HepG2 (cell line): ENCODE data around the gene KHNYN. TPM values are rescaled to one million over a fixed set of nuclear protein-coding genes. Genes with fewer than 3 reads are reported as not detected.

Source experiments
- BORCS8-MEF2B ChIP-seq: sonication (generic); formaldehyde crosslinking; IDR thresholded peaks from 2 replicates; pipeline ENCODE4 v1.8.0; 2022; ENCODE audit warnings: mild to moderate bottlenecking, missing genetic modification reagents
- GPN1 ChIP-seq: sonication (generic); formaldehyde crosslinking; IDR thresholded peaks from 2 replicates; pipeline ENCODE4 v1.5.1; 2020; ENCODE audit warnings: missing genetic modification reagents, borderline replicate concordance
- HMG20B ChIP-seq: conservative IDR thresholded peaks from 2 replicates; pipeline ENCODE4 v1.6.1; 2016; ENCODE audit warnings: missing genetic modification reagents, missing compliant biosample characterization
- HOXA9 ChIP-seq: sonication (generic); formaldehyde crosslinking; IDR thresholded peaks from 2 replicates; pipeline ENCODE4 v1.8.1; 2022; ENCODE audit warnings: missing genetic modification reagents, mild to moderate bottlenecking, moderate library complexity, borderline replicate concordance
- ISX ChIP-seq: sonication (generic); formaldehyde crosslinking; conservative IDR thresholded peaks from 2 replicates; pipeline ENCODE4 v1.5.0; 2020; ENCODE audit warnings: missing genetic modification reagents
- JDP2 ChIP-seq: sonication (generic); formaldehyde crosslinking; IDR thresholded peaks from 2 replicates; pipeline ENCODE4 v1.8.1; 2022; ENCODE audit warnings: missing genetic modification reagents, borderline replicate concordance
- SRSF9 ChIP-seq: fragments of 200-400 bp; formaldehyde crosslinking; IDR thresholded peaks from 2 replicates; pipeline ENCODE4 v1.6.1; 2018; ENCODE audit warnings: borderline replicate concordance, mild to moderate bottlenecking, low read depth, low read length; ENCODE audit not compliant: insufficient read depth, poor library complexity, severe bottlenecking
- ZC3H13 ChIP-seq: sonication (generic); formaldehyde crosslinking; IDR thresholded peaks from 2 replicates; pipeline ENCODE4 v1.8.1; 2023; ENCODE audit warnings: mild to moderate bottlenecking, missing genetic modification reagents, moderate library complexity
- ZNF230 ChIP-seq: sonication (generic); formaldehyde crosslinking; IDR thresholded peaks from 2 replicates; pipeline ENCODE4 v1.4.0; 2020; ENCODE audit warnings: mild to moderate bottlenecking, missing genetic modification reagents
- ZNF234 ChIP-seq: sonication (generic); formaldehyde crosslinking; conservative IDR thresholded peaks from 2 replicates; pipeline ENCODE4 v1.5.1; 2020; ENCODE audit warnings: mild to moderate bottlenecking, missing genetic modification reagents
- ZNF24 ChIP-seq: fragments of 450-650 bp; IDR thresholded peaks from 2 replicates; pipeline ENCODE4 v1.6.1; 2017; ENCODE audit warnings: antibody characterized with exemption, mild to moderate bottlenecking
- ZNF619 ChIP-seq: sonication (generic); formaldehyde crosslinking; IDR thresholded peaks from 2 replicates; pipeline ENCODE4 v1.4.0; 2020; ENCODE audit warnings: mild to moderate bottlenecking, missing genetic modification reagents
- ZNF672 ChIP-seq: sonication (generic); formaldehyde crosslinking; IDR thresholded peaks from 2 replicates; pipeline ENCODE4 v1.8.1; 2022; ENCODE audit warnings: missing genetic modification reagents
- ZNF891 ChIP-seq: sonication (generic); formaldehyde crosslinking; IDR thresholded peaks from 2 replicates; pipeline ENCODE4 v1.5.0; 2020; ENCODE audit warnings: mild to moderate bottlenecking, missing genetic modification reagents
- polyA plus RNA-seq, 8 experiments: library from polyadenylated mRNA; depleted of rRNA in 3 of 8; stranded (reverse) in 7 of 8; unstranded in 1 of 8; fragments of >200 nt; fragmentation: Illumina TruSeq in 4 of 8; extraction: Trizol in 4 of 8; gene quantifications; 2 replicates each; pipeline versions ENCODE4 v1.2.1 to v1.2.3, GENCODE V29; 2011 to 2016; ENCODE audit warnings: low read depth in 4 of 8, missing spikeins in 1 of 8, mixed read lengths in 1 of 8; ENCODE audit not compliant: insufficient read depth in 1 of 8
- total RNA-seq, 5 experiments: library from RNA; depleted of rRNA; stranded (reverse); fragments of >200 nt; fragmentation: Illumina TruSeq; extraction: Trizol; gene quantifications; 2 replicates each; pipeline ENCODE4 v1.2.3, GENCODE V29; 2016; ENCODE audit warnings: low read depth in 1 of 5
- TF ChIP-seq, protein P1 (sequence below): sonication (generic); formaldehyde crosslinking; IDR thresholded peaks from 2 replicates; pipeline ENCODE4 v1.8.1; 2023; ENCODE audit warnings: mild to moderate bottlenecking, missing genetic modification reagents
- TF ChIP-seq, protein P2 (sequence below): sonication (generic); formaldehyde crosslinking; IDR thresholded peaks from 2 replicates; pipeline ENCODE4 v1.4.0; 2020; ENCODE audit warnings: missing genetic modification reagents, borderline replicate concordance
- TF ChIP-seq, protein P3 (sequence below): sonication (generic); formaldehyde crosslinking; IDR thresholded peaks from 2 replicates; pipeline ENCODE4 v1.5.0; 2020; ENCODE audit warnings: mild to moderate bottlenecking, low read depth, missing genetic modification reagents, borderline replicate concordance
- TF ChIP-seq, protein P4 (sequence below): sonication (generic); formaldehyde crosslinking; IDR thresholded peaks from 2 replicates; pipeline ENCODE4 v1.8.1; 2022; ENCODE audit warnings: mild to moderate bottlenecking, missing genetic modification reagents
- TF ChIP-seq, protein P5 (sequence below): IDR thresholded peaks from 2 replicates; pipeline ENCODE4 v1.6.1; 2016
- TF ChIP-seq, protein P6 (sequence below): sonication (generic); formaldehyde crosslinking; IDR thresholded peaks from 2 replicates; pipeline ENCODE4 v1.5.0; 2020; ENCODE audit warnings: missing genetic modification reagents

The KHNYN gene
- total and polyA plus RNA-seq, 2 of the 13 experiments (the other 11 are each of a cell fraction or from before 2014, with no cell fraction given) = 52.8 to 75.7 TPM

DNA sequence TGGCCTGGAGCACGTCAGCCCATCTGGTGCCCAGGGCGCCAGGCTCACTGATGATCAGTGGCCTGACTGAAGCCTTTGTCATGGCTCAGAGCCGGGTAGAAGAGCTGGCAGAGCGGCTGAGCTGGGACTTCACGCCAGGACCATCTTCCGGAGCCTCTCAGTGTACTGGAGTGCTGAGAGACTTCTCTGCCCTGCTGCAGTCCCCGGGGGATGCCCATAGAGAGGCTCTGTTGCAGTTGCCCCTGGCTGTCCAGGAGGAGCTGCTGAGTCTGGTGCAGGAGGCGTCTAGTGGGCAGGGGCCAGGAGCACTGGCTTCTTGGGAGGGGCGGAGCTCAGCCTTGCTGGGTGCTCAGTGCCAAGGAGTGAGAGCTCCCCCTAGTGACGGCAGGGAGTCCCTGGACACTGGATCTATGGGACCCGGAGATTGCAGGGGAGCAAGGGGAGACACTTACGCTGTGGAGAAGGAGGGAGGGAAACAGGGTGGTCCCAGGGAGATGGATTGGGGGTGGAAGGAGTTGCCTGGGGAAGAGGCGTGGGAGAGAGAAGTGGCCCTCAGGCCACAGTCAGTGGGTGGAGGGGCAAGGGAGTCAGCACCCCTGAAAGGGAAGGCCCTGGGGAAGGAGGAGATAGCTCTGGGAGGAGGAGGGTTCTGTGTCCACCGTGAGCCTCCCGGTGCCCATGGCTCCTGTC lies 2.0 kb downstream of the KHNYN start (continued):
- TF ChIP-seq, protein P1, sequence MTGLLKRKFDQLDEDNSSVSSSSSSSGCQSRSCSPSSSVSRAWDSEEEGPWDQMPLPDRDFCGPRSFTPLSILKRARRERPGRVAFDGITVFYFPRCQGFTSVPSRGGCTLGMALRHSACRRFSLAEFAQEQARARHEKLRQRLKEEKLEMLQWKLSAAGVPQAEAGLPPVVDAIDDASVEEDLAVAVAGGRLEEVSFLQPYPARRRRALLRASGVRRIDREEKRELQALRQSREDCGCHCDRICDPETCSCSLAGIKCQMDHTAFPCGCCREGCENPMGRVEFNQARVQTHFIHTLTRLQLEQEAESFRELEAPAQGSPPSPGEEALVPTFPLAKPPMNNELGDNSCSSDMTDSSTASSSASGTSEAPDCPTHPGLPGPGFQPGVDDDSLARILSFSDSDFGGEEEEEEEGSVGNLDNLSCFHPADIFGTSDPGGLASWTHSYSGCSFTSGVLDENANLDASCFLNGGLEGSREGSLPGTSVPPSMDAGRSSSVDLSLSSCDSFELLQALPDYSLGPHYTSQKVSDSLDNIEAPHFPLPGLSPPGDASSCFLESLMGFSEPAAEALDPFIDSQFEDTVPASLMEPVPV (CRISPR knock-in tag) = no peak
- TF ChIP-seq, protein P2, sequence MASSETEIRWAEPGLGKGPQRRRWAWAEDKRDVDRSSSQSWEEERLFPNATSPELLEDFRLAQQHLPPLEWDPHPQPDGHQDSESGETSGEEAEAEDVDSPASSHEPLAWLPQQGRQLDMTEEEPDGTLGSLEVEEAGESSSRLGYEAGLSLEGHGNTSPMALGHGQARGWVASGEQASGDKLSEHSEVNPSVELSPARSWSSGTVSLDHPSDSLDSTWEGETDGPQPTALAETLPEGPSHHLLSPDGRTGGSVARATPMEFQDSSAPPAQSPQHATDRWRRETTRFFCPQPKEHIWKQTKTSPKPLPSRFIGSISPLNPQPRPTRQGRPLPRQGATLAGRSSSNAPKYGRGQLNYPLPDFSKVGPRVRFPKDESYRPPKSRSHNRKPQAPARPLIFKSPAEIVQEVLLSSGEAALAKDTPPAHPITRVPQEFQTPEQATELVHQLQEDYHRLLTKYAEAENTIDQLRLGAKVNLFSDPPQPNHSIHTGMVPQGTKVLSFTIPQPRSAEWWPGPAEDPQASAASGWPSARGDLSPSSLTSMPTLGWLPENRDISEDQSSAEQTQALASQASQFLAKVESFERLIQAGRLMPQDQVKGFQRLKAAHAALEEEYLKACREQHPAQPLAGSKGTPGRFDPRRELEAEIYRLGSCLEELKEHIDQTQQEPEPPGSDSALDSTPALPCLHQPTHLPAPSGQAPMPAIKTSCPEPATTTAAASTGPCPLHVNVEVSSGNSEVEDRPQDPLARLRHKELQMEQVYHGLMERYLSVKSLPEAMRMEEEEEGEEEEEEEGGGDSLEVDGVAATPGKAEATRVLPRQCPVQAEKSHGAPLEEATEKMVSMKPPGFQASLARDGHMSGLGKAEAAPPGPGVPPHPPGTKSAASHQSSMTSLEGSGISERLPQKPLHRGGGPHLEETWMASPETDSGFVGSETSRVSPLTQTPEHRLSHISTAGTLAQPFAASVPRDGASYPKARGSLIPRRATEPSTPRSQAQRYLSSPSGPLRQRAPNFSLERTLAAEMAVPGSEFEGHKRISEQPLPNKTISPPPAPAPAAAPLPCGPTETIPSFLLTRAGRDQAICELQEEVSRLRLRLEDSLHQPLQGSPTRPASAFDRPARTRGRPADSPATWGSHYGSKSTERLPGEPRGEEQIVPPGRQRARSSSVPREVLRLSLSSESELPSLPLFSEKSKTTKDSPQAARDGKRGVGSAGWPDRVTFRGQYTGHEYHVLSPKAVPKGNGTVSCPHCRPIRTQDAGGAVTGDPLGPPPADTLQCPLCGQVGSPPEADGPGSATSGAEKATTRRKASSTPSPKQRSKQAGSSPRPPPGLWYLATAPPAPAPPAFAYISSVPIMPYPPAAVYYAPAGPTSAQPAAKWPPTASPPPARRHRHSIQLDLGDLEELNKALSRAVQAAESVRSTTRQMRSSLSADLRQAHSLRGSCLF = no peak
- TF ChIP-seq HMG20B (no peak), GPN1 (no peak; the same call in 1 of the 2 replicates), ISX (CRISPR knock-in tag) (no peak), ZNF24 (no peak), HOXA9 (CRISPR knock-in tag) (peak; percentile 69; the same call in 1 of the 2 replicates), SRSF9 (no peak), BORCS8-MEF2B (no peak; the same call in 1 of the 2 replicates), ZNF234 (CRISPR knock-in tag) (no peak), ZNF230 (CRISPR knock-in tag) (peak; percentile 94), ZNF672 (no peak), JDP2 (no peak), ZNF891 (CRISPR knock-in tag) (no peak), ZNF619 (CRISPR knock-in tag) (peak; percentile 99), ZC3H13 (CRISPR knock-in tag) (peak; percentile 97)
- TF ChIP-seq, protein P3, sequence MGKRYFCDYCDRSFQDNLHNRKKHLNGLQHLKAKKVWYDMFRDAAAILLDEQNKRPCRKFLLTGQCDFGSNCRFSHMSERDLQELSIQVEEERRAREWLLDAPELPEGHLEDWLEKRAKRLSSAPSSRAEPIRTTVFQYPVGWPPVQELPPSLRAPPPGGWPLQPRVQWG = no peak
- TF ChIP-seq, protein P4, sequence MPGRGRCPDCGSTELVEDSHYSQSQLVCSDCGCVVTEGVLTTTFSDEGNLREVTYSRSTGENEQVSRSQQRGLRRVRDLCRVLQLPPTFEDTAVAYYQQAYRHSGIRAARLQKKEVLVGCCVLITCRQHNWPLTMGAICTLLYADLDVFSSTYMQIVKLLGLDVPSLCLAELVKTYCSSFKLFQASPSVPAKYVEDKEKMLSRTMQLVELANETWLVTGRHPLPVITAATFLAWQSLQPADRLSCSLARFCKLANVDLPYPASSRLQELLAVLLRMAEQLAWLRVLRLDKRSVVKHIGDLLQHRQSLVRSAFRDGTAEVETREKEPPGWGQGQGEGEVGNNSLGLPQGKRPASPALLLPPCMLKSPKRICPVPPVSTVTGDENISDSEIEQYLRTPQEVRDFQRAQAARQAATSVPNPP (CRISPR knock-in tag) = no peak
- TF ChIP-seq, protein P5, sequence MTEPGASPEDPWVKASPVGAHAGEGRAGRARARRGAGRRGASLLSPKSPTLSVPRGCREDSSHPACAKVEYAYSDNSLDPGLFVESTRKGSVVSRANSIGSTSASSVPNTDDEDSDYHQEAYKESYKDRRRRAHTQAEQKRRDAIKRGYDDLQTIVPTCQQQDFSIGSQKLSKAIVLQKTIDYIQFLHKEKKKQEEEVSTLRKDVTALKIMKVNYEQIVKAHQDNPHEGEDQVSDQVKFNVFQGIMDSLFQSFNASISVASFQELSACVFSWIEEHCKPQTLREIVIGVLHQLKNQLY = no peak
- TF ChIP-seq, protein P6, sequence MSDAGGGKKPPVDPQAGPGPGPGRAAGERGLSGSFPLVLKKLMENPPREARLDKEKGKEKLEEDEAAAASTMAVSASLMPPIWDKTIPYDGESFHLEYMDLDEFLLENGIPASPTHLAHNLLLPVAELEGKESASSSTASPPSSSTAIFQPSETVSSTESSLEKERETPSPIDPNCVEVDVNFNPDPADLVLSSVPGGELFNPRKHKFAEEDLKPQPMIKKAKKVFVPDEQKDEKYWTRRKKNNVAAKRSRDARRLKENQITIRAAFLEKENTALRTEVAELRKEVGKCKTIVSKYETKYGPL (CRISPR knock-in tag) = no peak
